Measurements from ENCODE around the gene TNFRSF8.

GRCh38 chr1:12035312-12035711, 27.8 kb upstream of the TNFRSF8 start:
- TF ChIP-seq CTCF (IDR thresholded peaks at IDR 0.05; ENCODE audit: low read length) (no peak), EZH2 (IDR thresholded peaks at IDR 0.05; ENCODE audit: borderline replicate concordance, low read length) (no peak)
